PFSK-1 (cell line): Measurements from ENCODE around the gene PLA2G4D.

Source experiments
- FOXP2 ChIP-seq: optimal IDR thresholded peaks from 2 replicates; pipeline ENCODE3; 2011; ENCODE audit warnings: borderline replicate concordance, control low read depth, inconsistent platforms; ENCODE audit not compliant: insufficient read depth; ENCODE audit errors: extremely low read length, extremely low read depth
- POLR2AphosphoS5 ChIP-seq: IDR thresholded peaks from 2 replicates; pipeline ENCODE4 v1.6.1; 2012; ENCODE audit warnings: low read depth, mild to moderate bottlenecking, control low read depth, low read length, moderate library complexity
- SIN3A ChIP-seq: IDR thresholded peaks from 2 replicates; pipeline ENCODE4 v1.6.1; 2012; ENCODE audit warnings: mild to moderate bottlenecking, low read length, moderate library complexity, borderline replicate concordance; ENCODE audit not compliant: insufficient read depth
- TAF1 ChIP-seq: IDR thresholded peaks from 2 replicates; pipeline ENCODE4 v1.6.1; 2012; ENCODE audit warnings: low read length, control low read depth, borderline replicate concordance; ENCODE audit not compliant: insufficient read depth
- TF ChIP-seq, protein P1 (sequence below), 2 experiments: IDR thresholded peaks; 2 replicates each; pipeline versions ENCODE4 v1.6.1 to v1.8.0; 2011 to 2012; ENCODE audit warnings: low read depth in 2 of 2, low read length in 2 of 2, control low read depth in 1 of 2, inconsistent platforms in 1 of 2, mild to moderate bottlenecking in 1 of 2, moderate library complexity in 1 of 2; ENCODE audit not compliant: insufficient read depth in 1 of 2

PLA2G4D gene

DNA sequence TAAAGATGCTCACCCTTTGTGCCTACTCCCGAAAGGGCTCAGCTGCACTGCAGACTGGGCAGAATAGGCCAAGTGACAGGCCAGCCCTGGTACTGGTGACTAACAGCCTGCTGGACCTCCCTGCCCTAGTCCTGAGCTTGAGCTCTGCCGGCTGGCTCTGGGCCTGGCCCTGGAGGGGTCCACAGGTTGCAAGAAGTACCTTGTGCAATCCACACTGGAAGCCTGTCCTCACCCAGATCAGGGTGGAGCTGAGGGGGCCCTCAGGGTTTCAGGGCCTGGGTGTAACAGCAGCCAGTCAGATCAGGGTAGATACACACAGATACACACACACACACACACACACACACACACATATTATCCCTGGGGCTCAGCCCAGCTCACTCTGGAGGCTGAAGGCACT, 27.3 kb upstream of the PLA2G4D start:
- TF ChIP-seq SIN3A (no peak), FOXP2 (no peak), POLR2AphosphoS5 (no peak), TAF1 (no peak)
- TF ChIP-seq, protein P1, sequence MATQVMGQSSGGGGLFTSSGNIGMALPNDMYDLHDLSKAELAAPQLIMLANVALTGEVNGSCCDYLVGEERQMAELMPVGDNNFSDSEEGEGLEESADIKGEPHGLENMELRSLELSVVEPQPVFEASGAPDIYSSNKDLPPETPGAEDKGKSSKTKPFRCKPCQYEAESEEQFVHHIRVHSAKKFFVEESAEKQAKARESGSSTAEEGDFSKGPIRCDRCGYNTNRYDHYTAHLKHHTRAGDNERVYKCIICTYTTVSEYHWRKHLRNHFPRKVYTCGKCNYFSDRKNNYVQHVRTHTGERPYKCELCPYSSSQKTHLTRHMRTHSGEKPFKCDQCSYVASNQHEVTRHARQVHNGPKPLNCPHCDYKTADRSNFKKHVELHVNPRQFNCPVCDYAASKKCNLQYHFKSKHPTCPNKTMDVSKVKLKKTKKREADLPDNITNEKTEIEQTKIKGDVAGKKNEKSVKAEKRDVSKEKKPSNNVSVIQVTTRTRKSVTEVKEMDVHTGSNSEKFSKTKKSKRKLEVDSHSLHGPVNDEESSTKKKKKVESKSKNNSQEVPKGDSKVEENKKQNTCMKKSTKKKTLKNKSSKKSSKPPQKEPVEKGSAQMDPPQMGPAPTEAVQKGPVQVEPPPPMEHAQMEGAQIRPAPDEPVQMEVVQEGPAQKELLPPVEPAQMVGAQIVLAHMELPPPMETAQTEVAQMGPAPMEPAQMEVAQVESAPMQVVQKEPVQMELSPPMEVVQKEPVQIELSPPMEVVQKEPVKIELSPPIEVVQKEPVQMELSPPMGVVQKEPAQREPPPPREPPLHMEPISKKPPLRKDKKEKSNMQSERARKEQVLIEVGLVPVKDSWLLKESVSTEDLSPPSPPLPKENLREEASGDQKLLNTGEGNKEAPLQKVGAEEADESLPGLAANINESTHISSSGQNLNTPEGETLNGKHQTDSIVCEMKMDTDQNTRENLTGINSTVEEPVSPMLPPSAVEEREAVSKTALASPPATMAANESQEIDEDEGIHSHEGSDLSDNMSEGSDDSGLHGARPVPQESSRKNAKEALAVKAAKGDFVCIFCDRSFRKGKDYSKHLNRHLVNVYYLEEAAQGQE (IDR thresholded peaks at IDR 0.05; ENCODE audit: insufficient read depth in 1 of 2, low read depth in 2 of 2, low read length in 2 of 2), result no peak

DNA sequence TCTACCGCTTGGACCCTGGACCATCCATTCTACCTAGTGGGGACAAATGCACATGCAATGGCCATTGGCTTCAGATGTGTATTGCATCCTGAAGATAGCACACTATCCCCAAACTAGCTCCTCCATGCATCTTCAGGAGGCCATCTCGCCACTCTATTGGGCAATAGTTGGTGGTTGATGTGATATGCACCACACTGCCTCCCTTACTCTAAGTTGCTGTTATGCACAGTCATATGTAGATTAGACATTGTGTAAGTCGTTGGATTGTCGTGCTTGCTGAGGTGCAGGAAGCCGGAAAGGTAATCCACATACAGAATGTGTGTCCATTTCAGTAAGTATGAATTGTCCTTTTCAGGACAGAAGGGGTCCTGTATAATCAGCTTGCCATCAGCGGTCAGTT, 26.7 kb upstream of the PLA2G4D start:
- TF ChIP-seq FOXP2 (no peak), TAF1 (no peak), POLR2AphosphoS5 (no peak), SIN3A (no peak)
- TF ChIP-seq, protein P1 (IDR thresholded peaks at IDR 0.05; ENCODE audit: insufficient read depth in 1 of 2, low read depth in 2 of 2, low read length in 2 of 2), result no peak

DNA sequence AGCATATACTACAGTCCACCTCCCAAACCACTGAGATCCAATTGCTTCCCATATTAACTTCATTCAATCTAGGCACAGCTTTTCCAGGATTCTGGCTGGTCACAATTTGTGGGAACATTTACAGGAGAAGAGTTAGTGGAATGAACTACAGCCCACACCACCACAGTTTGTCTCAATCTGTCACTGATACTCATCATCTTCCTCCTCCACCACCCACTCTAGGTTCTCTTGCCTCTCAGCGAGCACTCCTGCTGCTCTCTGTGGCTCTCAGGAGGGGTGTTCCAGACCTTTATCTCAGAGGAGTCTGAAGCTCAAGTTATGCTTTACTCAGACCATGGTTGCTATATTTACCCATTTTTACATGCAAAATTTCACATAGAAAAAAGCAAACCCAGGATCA, 25.9 kb upstream of the PLA2G4D start:
- TF ChIP-seq TAF1, result no peak
- TF ChIP-seq FOXP2, result no peak
- no peak for TF ChIP-seq SIN3A
- no peak for TF ChIP-seq POLR2AphosphoS5
- TF ChIP-seq, protein P1 (IDR thresholded peaks at IDR 0.05; ENCODE audit: insufficient read depth in 1 of 2, low read depth in 2 of 2, low read length in 2 of 2), result no peak

DNA sequence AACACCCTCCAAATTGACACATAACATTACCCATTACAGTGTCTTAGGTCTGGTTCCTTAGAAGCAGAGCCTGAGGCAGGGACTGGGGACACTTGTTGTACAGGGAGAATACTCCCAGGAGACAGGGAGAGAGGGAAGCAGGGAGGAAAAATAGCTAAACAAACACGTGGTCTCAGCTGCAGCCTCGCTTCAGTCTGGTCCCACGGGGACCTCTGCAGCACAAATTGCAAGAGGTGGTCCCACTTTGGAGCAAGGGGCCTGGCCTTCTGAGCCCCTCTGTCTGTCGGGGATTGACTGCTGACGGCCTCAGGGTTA, 25.0 kb upstream of the PLA2G4D start:
- no peak for TF ChIP-seq POLR2AphosphoS5

- TF ChIP-seq POLR2AphosphoS5 (no peak), SIN3A (no peak), FOXP2 (no peak), TAF1 (no peak)
- TF ChIP-seq, protein P1 (IDR thresholded peaks at IDR 0.05; ENCODE audit: insufficient read depth in 1 of 2, low read depth in 2 of 2, low read length in 2 of 2), result no peak
Observed at GRCh38 chr15:42118650-42119445, 24.5 kb upstream of the PLA2G4D start.
